Suprapubic skin (tissue), 3 donors: ENCODE data around the gene SV2C.

Experiments used
- CTCF ChIP-seq, 2 donors: fragments of 200-600 bp in 1 of 2; fragments of 450-650 bp in 1 of 2; sonication (generic) in 1 of 2; IDR thresholded peaks; one replicate each; pipeline ENCODE4 v1.5.1; 2016 to 2019; ENCODE audit warnings: antibody characterized with exemption in 2 of 2, mild to moderate bottlenecking in 1 of 2, moderate library complexity in 1 of 2
- EP300 ChIP-seq: sonication (generic); formaldehyde crosslinking; IDR thresholded peaks from one replicate; pipeline ENCODE4 v1.6.1; 2017; ENCODE audit warnings: antibody characterized with exemption
- POLR2A ChIP-seq, 2 donors: fragments of 450-650 bp; IDR thresholded peaks; one replicate each; pipeline ENCODE4 v1.6.1; 2017; ENCODE audit warnings: antibody characterized with exemption in 2 of 2, mild to moderate bottlenecking in 2 of 2, moderate library complexity in 2 of 2

DNA sequence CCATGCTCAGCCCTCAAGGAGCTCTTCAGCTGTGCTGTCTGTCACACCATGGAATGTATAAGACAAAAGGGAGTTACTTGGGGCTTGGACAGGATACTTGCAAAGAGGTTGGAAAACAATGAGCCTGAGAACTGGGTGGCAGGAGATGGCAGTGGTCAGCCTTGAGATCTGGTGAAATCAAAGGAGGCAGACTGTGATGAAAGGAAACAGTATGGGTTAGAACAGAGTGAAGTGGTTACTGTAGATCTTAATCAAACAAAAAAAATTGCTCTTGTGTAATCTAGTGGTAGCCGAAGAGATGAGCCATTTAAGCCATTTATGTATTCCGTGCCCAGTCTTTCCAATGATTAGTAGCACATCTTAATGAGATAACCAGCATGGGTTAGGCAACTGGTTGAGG, 142.2 kb downstream of the SV2C start:
- TF ChIP-seq POLR2A (IDR thresholded peaks at IDR 0.05) (no peak), CTCF (IDR thresholded peaks at IDR 0.05) (no peak), EP300 (no peak)
